HepG2 (cell line): ENCODE results near the gene NHP2. TPM values are rescaled to one million over a fixed set of nuclear protein-coding genes. Genes with fewer than 3 reads are reported as not detected.

ENCODE experiments used
- MAZ ChIP-seq, 2 experiments: sonication (generic) in 1 of 2; formaldehyde crosslinking in 1 of 2; IDR thresholded peaks; 2 replicates each; pipeline versions ENCODE4 v1.5.0 to v1.6.1; 2012 to 2020; ENCODE audit warnings: low read depth in 2 of 2, mild to moderate bottlenecking in 2 of 2, borderline replicate concordance in 1 of 2, improper control_type of control experiment in 1 of 2, low read length in 1 of 2, missing genetic modification reagents in 1 of 2, moderate library complexity in 1 of 2
- NBN ChIP-seq: fragments of 450-650 bp; conservative IDR thresholded peaks from 2 replicates; pipeline ENCODE4 v1.6.1; 2017
- PCBP2 ChIP-seq: fragments of 200-400 bp; formaldehyde crosslinking; optimal IDR thresholded peaks from 2 replicates; pipeline ENCODE3; 2018; ENCODE audit warnings: low read length, low read depth; ENCODE audit not compliant: poor library complexity, severe bottlenecking
- RARA ChIP-seq: IDR thresholded peaks from 2 replicates; pipeline ENCODE4 v1.6.1; 2016; ENCODE audit warnings: missing genetic modification reagents, missing compliant biosample characterization
- ZNF24 ChIP-seq: fragments of 450-650 bp; IDR thresholded peaks from 2 replicates; pipeline ENCODE4 v1.6.1; 2017; ENCODE audit warnings: antibody characterized with exemption, mild to moderate bottlenecking
- ZNF292 ChIP-seq: sonication (generic); formaldehyde crosslinking; IDR thresholded peaks from 2 replicates; pipeline ENCODE4 v1.8.1; 2022; ENCODE audit warnings: mild to moderate bottlenecking, low read depth, missing genetic modification reagents, borderline replicate concordance
- ZSCAN29 ChIP-seq: sonication (generic); formaldehyde crosslinking; conservative IDR thresholded peaks from 2 replicates; pipeline ENCODE4 v1.4.0; 2020; ENCODE audit warnings: mild to moderate bottlenecking, missing genetic modification reagents
- polyA plus RNA-seq, 8 experiments: library from polyadenylated mRNA; depleted of rRNA in 3 of 8; stranded (reverse) in 7 of 8; unstranded in 1 of 8; fragments of >200 nt; fragmentation: Illumina TruSeq in 4 of 8; extraction: Trizol in 4 of 8; gene quantifications; 2 replicates each; pipeline versions ENCODE4 v1.2.1 to v1.2.3, GENCODE V29; 2011 to 2016; ENCODE audit warnings: low read depth in 4 of 8, missing spikeins in 1 of 8, mixed read lengths in 1 of 8; ENCODE audit not compliant: insufficient read depth in 1 of 8
- total RNA-seq, 5 experiments: library from RNA; depleted of rRNA; stranded (reverse); fragments of >200 nt; fragmentation: Illumina TruSeq; extraction: Trizol; gene quantifications; 2 replicates each; pipeline ENCODE4 v1.2.3, GENCODE V29; 2016; ENCODE audit warnings: low read depth in 1 of 5
- TF ChIP-seq, protein P1 (sequence below): sonication (generic); formaldehyde crosslinking; IDR thresholded peaks from 2 replicates; pipeline ENCODE4 v1.9.0; 2021; ENCODE audit warnings: mild to moderate bottlenecking, missing genetic modification reagents
- TF ChIP-seq, protein P2 (sequence below): sonication (generic); formaldehyde crosslinking; IDR thresholded peaks from 2 replicates; pipeline ENCODE4 v1.4.0; 2020; ENCODE audit warnings: missing genetic modification reagents, borderline replicate concordance
- TF ChIP-seq, protein P3 (sequence below): sonication (generic); formaldehyde crosslinking; IDR thresholded peaks from 2 replicates; pipeline ENCODE4 v1.4.0; 2020; ENCODE audit warnings: missing genetic modification reagents, borderline replicate concordance
- TF ChIP-seq, protein P4 (sequence below): sonication (generic); formaldehyde crosslinking; IDR thresholded peaks from 2 replicates; pipeline ENCODE4 v1.8.0; 2022; ENCODE audit warnings: missing genetic modification reagents, mild to moderate bottlenecking, inconsistent platforms, borderline replicate concordance

NHP2 gene
- total and polyA plus RNA-seq, 2 of the 13 experiments (the other 11 are each of a cell fraction or from before 2014, with no cell fraction given) = 56.2 to 96.1 TPM

DNA sequence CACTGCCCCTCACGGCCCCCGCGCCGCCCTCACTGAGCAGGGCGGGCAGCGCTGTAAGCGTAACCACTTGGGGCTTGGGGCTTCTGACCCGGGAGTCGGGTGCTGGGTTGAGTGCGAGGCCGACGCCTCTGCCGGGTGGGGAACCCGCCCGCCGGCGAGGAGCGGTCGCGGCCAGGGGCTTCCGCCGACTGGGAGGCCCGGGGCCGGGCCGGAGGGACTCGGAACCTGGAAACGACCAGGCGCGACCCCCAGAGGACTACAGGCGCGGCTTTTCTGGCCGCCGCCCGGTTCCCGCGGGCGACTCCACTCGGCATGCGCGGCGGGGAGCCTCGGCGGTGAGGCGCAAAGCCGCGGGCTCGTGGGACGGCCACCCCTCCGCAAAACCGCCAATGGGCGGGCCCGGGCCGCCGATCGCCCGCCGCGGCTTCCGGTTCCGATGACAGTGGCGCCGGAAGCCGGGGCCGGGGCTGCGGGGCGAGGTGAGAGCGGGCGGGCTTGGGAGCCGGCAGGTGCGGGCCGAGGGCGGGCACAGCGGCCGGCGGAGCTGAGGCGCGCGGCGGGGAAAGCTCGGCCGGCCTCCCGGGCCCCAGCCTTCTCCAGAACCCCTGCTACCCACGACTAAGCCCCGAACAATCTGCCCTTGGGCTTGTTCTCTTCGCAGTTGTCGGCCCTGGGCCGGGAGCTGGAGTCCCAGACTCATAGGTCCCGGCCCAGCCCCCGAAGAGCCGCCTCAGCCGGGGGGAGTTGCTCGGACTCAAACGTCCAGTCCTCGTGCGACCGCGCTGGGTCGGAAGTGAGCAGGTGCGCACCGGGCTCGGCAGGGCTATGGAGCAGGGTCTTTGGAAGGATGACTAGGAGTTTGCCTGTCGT is 22.9 kb downstream of the NHP2 start, which contains the start of gene RMND5B (continued):
- TF ChIP-seq, protein P1, sequence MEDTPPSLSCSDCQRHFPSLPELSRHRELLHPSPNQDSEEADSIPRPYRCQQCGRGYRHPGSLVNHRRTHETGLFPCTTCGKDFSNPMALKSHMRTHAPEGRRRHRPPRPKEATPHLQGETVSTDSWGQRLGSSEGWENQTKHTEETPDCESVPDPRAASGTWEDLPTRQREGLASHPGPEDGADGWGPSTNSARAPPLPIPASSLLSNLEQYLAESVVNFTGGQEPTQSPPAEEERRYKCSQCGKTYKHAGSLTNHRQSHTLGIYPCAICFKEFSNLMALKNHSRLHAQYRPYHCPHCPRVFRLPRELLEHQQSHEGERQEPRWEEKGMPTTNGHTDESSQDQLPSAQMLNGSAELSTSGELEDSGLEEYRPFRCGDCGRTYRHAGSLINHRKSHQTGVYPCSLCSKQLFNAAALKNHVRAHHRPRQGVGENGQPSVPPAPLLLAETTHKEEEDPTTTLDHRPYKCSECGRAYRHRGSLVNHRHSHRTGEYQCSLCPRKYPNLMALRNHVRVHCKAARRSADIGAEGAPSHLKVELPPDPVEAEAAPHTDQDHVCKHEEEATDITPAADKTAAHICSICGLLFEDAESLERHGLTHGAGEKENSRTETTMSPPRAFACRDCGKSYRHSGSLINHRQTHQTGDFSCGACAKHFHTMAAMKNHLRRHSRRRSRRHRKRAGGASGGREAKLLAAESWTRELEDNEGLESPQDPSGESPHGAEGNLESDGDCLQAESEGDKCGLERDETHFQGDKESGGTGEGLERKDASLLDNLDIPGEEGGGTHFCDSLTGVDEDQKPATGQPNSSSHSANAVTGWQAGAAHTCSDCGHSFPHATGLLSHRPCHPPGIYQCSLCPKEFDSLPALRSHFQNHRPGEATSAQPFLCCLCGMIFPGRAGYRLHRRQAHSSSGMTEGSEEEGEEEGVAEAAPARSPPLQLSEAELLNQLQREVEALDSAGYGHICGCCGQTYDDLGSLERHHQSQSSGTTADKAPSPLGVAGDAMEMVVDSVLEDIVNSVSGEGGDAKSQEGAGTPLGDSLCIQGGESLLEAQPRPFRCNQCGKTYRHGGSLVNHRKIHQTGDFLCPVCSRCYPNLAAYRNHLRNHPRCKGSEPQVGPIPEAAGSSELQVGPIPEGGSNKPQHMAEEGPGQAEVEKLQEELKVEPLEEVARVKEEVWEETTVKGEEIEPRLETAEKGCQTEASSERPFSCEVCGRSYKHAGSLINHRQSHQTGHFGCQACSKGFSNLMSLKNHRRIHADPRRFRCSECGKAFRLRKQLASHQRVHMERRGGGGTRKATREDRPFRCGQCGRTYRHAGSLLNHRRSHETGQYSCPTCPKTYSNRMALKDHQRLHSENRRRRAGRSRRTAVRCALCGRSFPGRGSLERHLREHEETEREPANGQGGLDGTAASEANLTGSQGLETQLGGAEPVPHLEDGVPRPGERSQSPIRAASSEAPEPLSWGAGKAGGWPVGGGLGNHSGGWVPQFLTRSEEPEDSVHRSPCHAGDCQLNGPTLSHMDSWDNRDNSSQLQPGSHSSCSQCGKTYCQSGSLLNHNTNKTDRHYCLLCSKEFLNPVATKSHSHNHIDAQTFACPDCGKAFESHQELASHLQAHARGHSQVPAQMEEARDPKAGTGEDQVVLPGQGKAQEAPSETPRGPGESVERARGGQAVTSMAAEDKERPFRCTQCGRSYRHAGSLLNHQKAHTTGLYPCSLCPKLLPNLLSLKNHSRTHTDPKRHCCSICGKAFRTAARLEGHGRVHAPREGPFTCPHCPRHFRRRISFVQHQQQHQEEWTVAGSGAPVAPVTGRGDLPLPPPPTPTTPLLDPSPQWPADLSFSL (CRISPR knock-in tag) = no peak
- no peak for TF ChIP-seq NBN
- TF ChIP-seq, protein P2, sequence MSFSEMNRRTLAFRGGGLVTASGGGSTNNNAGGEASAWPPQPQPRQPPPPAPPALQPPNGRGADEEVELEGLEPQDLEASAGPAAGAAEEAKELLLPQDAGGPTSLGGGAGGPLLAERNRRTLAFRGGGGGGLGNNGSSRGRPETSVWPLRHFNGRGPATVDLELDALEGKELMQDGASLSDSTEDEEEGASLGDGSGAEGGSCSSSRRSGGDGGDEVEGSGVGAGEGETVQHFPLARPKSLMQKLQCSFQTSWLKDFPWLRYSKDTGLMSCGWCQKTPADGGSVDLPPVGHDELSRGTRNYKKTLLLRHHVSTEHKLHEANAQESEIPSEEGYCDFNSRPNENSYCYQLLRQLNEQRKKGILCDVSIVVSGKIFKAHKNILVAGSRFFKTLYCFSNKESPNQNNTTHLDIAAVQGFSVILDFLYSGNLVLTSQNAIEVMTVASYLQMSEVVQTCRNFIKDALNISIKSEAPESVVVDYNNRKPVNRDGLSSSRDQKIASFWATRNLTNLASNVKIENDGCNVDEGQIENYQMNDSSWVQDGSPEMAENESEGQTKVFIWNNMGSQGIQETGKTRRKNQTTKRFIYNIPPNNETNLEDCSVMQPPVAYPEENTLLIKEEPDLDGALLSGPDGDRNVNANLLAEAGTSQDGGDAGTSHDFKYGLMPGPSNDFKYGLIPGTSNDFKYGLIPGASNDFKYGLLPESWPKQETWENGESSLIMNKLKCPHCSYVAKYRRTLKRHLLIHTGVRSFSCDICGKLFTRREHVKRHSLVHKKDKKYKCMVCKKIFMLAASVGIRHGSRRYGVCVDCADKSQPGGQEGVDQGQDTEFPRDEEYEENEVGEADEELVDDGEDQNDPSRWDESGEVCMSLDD = peak; percentile 68; the same call in 1 of the 2 replicates
- TF ChIP-seq ZSCAN29 (CRISPR knock-in tag) = peak; percentile 62; the same call in 1 of the 2 replicates
- TF ChIP-seq, protein P3, sequence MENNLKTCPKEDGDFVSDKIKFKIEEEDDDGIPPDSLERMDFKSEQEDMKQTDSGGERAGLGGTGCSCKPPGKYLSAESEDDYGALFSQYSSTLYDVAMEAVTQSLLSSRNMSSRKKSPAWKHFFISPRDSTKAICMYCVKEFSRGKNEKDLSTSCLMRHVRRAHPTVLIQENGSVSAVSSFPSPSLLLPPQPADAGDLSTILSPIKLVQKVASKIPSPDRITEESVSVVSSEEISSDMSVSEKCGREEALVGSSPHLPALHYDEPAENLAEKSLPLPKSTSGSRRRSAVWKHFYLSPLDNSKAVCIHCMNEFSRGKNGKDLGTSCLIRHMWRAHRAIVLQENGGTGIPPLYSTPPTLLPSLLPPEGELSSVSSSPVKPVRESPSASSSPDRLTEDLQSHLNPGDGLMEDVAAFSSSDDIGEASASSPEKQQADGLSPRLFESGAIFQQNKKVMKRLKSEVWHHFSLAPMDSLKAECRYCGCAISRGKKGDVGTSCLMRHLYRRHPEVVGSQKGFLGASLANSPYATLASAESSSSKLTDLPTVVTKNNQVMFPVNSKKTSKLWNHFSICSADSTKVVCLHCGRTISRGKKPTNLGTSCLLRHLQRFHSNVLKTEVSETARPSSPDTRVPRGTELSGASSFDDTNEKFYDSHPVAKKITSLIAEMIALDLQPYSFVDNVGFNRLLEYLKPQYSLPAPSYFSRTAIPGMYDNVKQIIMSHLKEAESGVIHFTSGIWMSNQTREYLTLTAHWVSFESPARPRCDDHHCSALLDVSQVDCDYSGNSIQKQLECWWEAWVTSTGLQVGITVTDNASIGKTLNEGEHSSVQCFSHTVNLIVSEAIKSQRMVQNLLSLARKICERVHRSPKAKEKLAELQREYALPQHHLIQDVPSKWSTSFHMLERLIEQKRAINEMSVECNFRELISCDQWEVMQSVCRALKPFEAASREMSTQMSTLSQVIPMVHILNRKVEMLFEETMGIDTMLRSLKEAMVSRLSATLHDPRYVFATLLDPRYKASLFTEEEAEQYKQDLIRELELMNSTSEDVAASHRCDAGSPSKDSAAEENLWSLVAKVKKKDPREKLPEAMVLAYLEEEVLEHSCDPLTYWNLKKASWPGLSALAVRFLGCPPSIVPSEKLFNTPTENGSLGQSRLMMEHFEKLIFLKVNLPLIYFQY (CRISPR knock-in tag) = peak; percentile 86; the same call in 1 of the 2 replicates
- TF ChIP-seq RARA (CRISPR knock-in tag) = no peak
- TF ChIP-seq ZNF24 = no peak
- TF ChIP-seq PCBP2 = no peak
- TF ChIP-seq MAZ (IDR thresholded peaks at IDR 0.05; ENCODE audit: borderline replicate concordance, low read depth, low read length) = no peak; the same call in 1 of the 2 replicates
- peak; percentile 82 for TF ChIP-seq MAZ (CRISPR knock-in tag; IDR thresholded peaks at IDR 0.05; ENCODE audit: low read depth)
- TF ChIP-seq, protein P4, sequence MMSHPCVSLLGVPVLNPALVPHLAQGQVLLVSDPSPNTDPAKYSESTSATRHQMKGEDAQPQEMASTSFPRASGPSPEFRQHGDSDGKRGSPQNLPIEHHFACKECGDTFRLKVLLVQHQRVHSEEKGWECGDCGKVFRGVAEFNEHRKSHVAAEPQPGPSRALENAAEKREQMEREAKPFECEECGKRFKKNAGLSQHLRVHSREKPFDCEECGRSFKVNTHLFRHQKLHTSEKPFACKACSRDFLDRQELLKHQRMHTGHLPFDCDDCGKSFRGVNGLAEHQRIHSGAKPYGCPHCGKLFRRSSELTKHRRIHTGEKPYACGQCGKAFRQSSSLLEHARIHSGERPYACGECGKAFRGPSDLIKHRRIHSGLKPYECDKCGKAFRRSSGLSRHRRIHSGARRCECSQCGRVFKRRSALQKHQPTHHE (CRISPR knock-in tag) = peak; percentile 55; the same call in 1 of the 2 replicates
- no peak for TF ChIP-seq ZNF292
